Ovary (tissue), 3 donors: ENCODE data around the gene RYR3.

Experiments used
- EP300 ChIP-seq: sonication (generic); formaldehyde crosslinking; IDR thresholded peaks from one replicate; pipeline ENCODE4 v1.6.1; 2017; ENCODE audit warnings: antibody characterized with exemption
- POLR2A ChIP-seq: fragments of 450-650 bp; IDR thresholded peaks from one replicate; pipeline ENCODE4 v1.6.1; 2017; ENCODE audit warnings: antibody characterized with exemption, mild to moderate bottlenecking, moderate library complexity
- TF ChIP-seq, protein P1 (sequence below), 3 donors: fragments of 450-650 bp in 2 of 3; fragments of 200-600 bp in 1 of 3; IDR thresholded peaks; one replicate each; pipeline versions ENCODE4 v1.5.1 to v1.8.0; 2016 to 2022; ENCODE audit warnings: antibody characterized with exemption in 3 of 3, mild to moderate bottlenecking in 1 of 3
- donor health status: DM: no; HTN: no; CAD: no.

DNA sequence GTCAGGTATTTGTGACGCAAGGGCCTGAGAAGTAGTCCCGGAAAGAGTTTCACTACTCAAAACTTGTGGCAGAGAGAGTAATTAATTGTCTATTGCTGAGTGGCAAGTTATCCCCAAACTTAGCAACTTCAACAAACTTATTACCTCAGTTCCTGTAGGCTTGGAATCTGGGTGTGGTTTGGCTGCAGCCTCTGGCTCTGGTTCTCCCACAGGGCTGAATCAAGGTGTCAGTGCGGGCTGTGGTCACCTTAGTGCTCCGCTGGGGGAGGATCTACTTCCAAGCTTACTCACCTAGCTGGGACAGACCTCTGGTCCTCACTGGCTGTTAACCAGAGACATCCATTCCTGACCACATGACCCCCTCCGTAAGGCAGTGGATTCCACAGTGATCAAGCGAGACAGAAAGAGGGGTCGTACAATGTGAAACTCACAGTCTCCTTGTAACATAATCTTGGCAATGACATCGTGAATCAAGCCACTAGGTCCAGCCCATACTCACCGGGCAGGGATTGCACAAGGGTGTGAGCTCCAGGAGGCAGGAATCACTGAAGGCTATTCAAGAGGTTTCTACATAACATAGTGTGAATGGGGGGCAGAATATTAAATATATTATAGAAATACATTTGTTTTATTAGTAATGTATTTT lies 138.3 kb downstream of the RYR3 start:
- TF ChIP-seq, protein P1, sequence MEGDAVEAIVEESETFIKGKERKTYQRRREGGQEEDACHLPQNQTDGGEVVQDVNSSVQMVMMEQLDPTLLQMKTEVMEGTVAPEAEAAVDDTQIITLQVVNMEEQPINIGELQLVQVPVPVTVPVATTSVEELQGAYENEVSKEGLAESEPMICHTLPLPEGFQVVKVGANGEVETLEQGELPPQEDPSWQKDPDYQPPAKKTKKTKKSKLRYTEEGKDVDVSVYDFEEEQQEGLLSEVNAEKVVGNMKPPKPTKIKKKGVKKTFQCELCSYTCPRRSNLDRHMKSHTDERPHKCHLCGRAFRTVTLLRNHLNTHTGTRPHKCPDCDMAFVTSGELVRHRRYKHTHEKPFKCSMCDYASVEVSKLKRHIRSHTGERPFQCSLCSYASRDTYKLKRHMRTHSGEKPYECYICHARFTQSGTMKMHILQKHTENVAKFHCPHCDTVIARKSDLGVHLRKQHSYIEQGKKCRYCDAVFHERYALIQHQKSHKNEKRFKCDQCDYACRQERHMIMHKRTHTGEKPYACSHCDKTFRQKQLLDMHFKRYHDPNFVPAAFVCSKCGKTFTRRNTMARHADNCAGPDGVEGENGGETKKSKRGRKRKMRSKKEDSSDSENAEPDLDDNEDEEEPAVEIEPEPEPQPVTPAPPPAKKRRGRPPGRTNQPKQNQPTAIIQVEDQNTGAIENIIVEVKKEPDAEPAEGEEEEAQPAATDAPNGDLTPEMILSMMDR (IDR thresholded peaks at IDR 0.05), result no peak
- TF ChIP-seq EP300, result no peak
- TF ChIP-seq POLR2A, result no peak
